SK-N-SH (cell line): ENCODE measurements around the gene PLTP. TPM values are rescaled to one million over a fixed set of nuclear protein-coding genes. Genes with fewer than 3 reads are reported as not detected.

Source experiments
- CTCF ChIA-PET: fragments of 300-600, 350-600 bp; formaldehyde crosslinking; extraction: SDS; loops from one replicate; lab custom pipeline; 2021; lab: Yijun Ruan, JAX
- POLR2A ChIA-PET: fragments of 350-600 bp; sonication (Branson Sonifier 250); formaldehyde crosslinking; extraction: SDS; loops from one replicate; lab custom pipeline; 2020; ENCODE audit warnings: antibody characterized with exemption, inconsistent platforms; lab: Yijun Ruan, JAX
- DNase-seq: peaks from one replicate; pipeline ENCODE4 v3.0.0; 2012
- H2AFZ ChIP-seq: fragments of 200-600 bp; sonication (generic); 2 replicates; pipeline ENCODE4 v1.8.1; 2016; ENCODE audit warnings: antibody characterized with exemption, mild to moderate bottlenecking, low read depth
- H3F3A ChIP-seq: fragments of 200-600 bp; sonication (generic); replicated peaks from 2 replicates; pipeline ENCODE3; 2016; ENCODE audit warnings: antibody characterized with exemption, mild to moderate bottlenecking; ENCODE audit not compliant: insufficient read depth
- H3K27ac ChIP-seq, 2 experiments: fragments of 200-500 bp in 1 of 2; fragments of 200-600 bp in 1 of 2; sonication (Bioruptor generic) in 1 of 2; sonication (generic), shearing (Covaris generic) in 1 of 2; 2 replicates each; pipeline versions ENCODE4 v1.5.1 to v1.6.1; 2014 to 2016; ENCODE audit warnings: low read depth in 2 of 2, inconsistent platforms in 1 of 2, low read length in 1 of 2, mild to moderate bottlenecking in 1 of 2, mixed read lengths in 1 of 2
- H3K27me3 ChIP-seq: fragments of 200-600 bp; sonication (generic), shearing (Covaris generic); 2 replicates; pipeline ENCODE4 v1.6.1; 2016; ENCODE audit warnings: mixed run types; ENCODE audit not compliant: insufficient read depth
- H3K36me3 ChIP-seq, 2 experiments: fragments of 200-500 bp in 1 of 2; fragments of 200-600 bp in 1 of 2; sonication (Bioruptor generic) in 1 of 2; sonication (generic) in 1 of 2; replicated peaks in 1 of 2; 2 replicates each; pipeline versions ENCODE3 to v1.5.1; 2014 to 2016; ENCODE audit warnings: low read length in 1 of 2, mild to moderate bottlenecking in 1 of 2; ENCODE audit not compliant: insufficient read depth in 2 of 2, control insufficient read depth in 1 of 2
- H3K4me1 ChIP-seq, 2 experiments: fragments of 200-500 bp in 1 of 2; fragments of 200-600 bp in 1 of 2; sonication (Bioruptor generic) in 1 of 2; sonication (generic), shearing (Covaris generic) in 1 of 2; 2 replicates each; pipeline versions ENCODE4 v1.5.1 to v1.6.1; 2014 to 2016; ENCODE audit warnings: low read depth in 1 of 2, low read length in 1 of 2, mixed run types in 1 of 2; ENCODE audit not compliant: insufficient read depth in 2 of 2, control insufficient read depth in 1 of 2
- H3K4me2 ChIP-seq: fragments of 200-600 bp; sonication (generic), shearing (Covaris generic); 2 replicates; pipeline ENCODE4 v1.6.1; 2017; ENCODE audit warnings: mixed run types
- H3K4me3 ChIP-seq, 2 experiments: fragments of 200-500 bp in 1 of 2; fragments of 200-600 bp in 1 of 2; sonication (Bioruptor generic) in 1 of 2; sonication (generic), shearing (Covaris generic) in 1 of 2; 2 replicates each; pipeline versions ENCODE4 v1.5.1 to v1.8.1; 2014 to 2016; ENCODE audit warnings: low read depth in 2 of 2, inconsistent platforms in 1 of 2, low read length in 1 of 2, mild to moderate bottlenecking in 1 of 2, mixed read lengths in 1 of 2, moderate library complexity in 1 of 2
- H3K79me2 ChIP-seq: fragments of 200-600 bp; sonication (generic); 2 replicates; pipeline ENCODE4 v1.8.1; 2017; ENCODE audit warnings: mild to moderate bottlenecking; ENCODE audit not compliant: insufficient read depth
- H3K9ac ChIP-seq: fragments of 200-600 bp; sonication (generic); 2 replicates; pipeline ENCODE4 v1.6.1; 2017; ENCODE audit warnings: mixed run types
- H3K9me2 ChIP-seq: fragments of 200-600 bp; sonication (generic); 2 replicates; pipeline ENCODE4 v1.6.1; 2017; ENCODE audit warnings: mixed run types
- H3K9me3 ChIP-seq: fragments of 200-600 bp; sonication (generic); 2 replicates; pipeline ENCODE4 v1.6.1; 2017; ENCODE audit warnings: mixed run types, mild to moderate bottlenecking, moderate library complexity
- H4K20me1 ChIP-seq: fragments of 200-600 bp; sonication (generic); 2 replicates; pipeline ENCODE4 v1.6.1; 2017; ENCODE audit warnings: mild to moderate bottlenecking, mixed run types; ENCODE audit not compliant: insufficient read depth
- ELF1 ChIP-seq: IDR thresholded peaks from 2 replicates; pipeline ENCODE4 v1.4.0; 2012
- EP300 ChIP-seq, 2 experiments: IDR thresholded peaks; 2 replicates each; pipeline versions ENCODE4 v1.4.0 to v1.6.1; 2012; ENCODE audit warnings: borderline replicate concordance in 1 of 2, low read depth in 1 of 2, low read length in 1 of 2
- EZH2phosphoT487 ChIP-seq: fragments of 200-600 bp; sonication (generic); IDR thresholded peaks from 2 replicates; pipeline ENCODE4 v1.6.1; 2017; ENCODE audit warnings: low read depth, mixed run types, mild to moderate bottlenecking, antibody characterized with exemption, moderate library complexity, borderline replicate concordance
- FOSL2 ChIP-seq: IDR thresholded peaks from 2 replicates; pipeline ENCODE4 v1.4.0; 2012; ENCODE audit warnings: low read depth, mild to moderate bottlenecking, moderate library complexity, borderline replicate concordance
- FOXJ3 ChIP-seq: sonication (generic); formaldehyde crosslinking; IDR thresholded peaks from 2 replicates; pipeline ENCODE4 v1.5.1; 2020; ENCODE audit warnings: mild to moderate bottlenecking, missing genetic modification reagents
- GABPA ChIP-seq: IDR thresholded peaks from 2 replicates; pipeline ENCODE4 v1.4.0; 2012; ENCODE audit warnings: low read depth, mild to moderate bottlenecking
- GATA2 ChIP-seq: sonication (generic); formaldehyde crosslinking; IDR thresholded peaks from 2 replicates; pipeline ENCODE4 v1.5.0; 2020; ENCODE audit warnings: mild to moderate bottlenecking, missing genetic modification reagents
- IRF3 ChIP-seq: fragments of 150-350 bp; IDR thresholded peaks from 2 replicates; pipeline ENCODE4 v1.6.1; 2016; ENCODE audit warnings: mild to moderate bottlenecking, low read depth, low read length
- JUND ChIP-seq: IDR thresholded peaks from 2 replicates; pipeline ENCODE4 v1.4.0; 2012
- MAX ChIP-seq: IDR thresholded peaks from 2 replicates; pipeline ENCODE4 v1.4.0; 2012; ENCODE audit warnings: low read depth
- MXI1 ChIP-seq: IDR thresholded peaks from 2 replicates; pipeline ENCODE4 v1.6.1; 2012; ENCODE audit warnings: mild to moderate bottlenecking, low read depth, low read length, improper control_type of control experiment
- POLR2AphosphoS5 ChIP-seq: IDR thresholded peaks from 2 replicates; pipeline ENCODE4 v1.6.1; 2012; ENCODE audit warnings: low read depth, low read length
- RFX5 ChIP-seq: IDR thresholded peaks from 2 replicates; pipeline ENCODE4 v1.6.1; 2012; ENCODE audit warnings: mild to moderate bottlenecking, improper control_type of control experiment, low read length
- RXRA ChIP-seq: IDR thresholded peaks from 2 replicates; pipeline ENCODE4 v1.4.0; 2012; ENCODE audit warnings: low read depth, mild to moderate bottlenecking, borderline replicate concordance
- SIN3A ChIP-seq: IDR thresholded peaks from 2 replicates; pipeline ENCODE4 v1.6.1; 2012; ENCODE audit warnings: low read depth, mild to moderate bottlenecking, low read length, moderate library complexity, borderline replicate concordance
- SMC3 ChIP-seq: IDR thresholded peaks from 2 replicates; pipeline ENCODE4 v1.6.1; 2012; ENCODE audit warnings: low read depth, low read length, improper control_type of control experiment
- TCF12 ChIP-seq: IDR thresholded peaks from 2 replicates; pipeline ENCODE4 v1.4.0; 2012
- TEAD4 ChIP-seq: IDR thresholded peaks from 2 replicates; pipeline ENCODE4 v1.4.0; 2012; ENCODE audit warnings: mild to moderate bottlenecking, borderline replicate concordance; ENCODE audit not compliant: insufficient read depth
- USF1 ChIP-seq: IDR thresholded peaks from 2 replicates; pipeline ENCODE4 v1.4.0; 2012; ENCODE audit warnings: low read depth, borderline replicate concordance
- USF2 ChIP-seq: fragments of 150-350 bp; IDR thresholded peaks from 2 replicates; pipeline ENCODE4 v1.6.1; 2017; ENCODE audit warnings: antibody characterized with exemption, low read length, low read depth, borderline replicate concordance
- ZBTB33 ChIP-seq: IDR thresholded peaks from 2 replicates; pipeline ENCODE4 v1.4.0; 2012; ENCODE audit warnings: low read depth, borderline replicate concordance
- WGBS: methylation state at CpG from one replicate; pipeline ENCODE4 v1.1.6; 2017; ENCODE audit warnings: low lambda C conversion rate; 5-methylcytosine and 5-hydroxymethylcytosine counted together
- polyA plus RNA-seq, 3 experiments: library from polyadenylated mRNA; depleted of rRNA; stranded (reverse); fragments of >200 nt; gene quantifications; 2 replicates each; pipeline ENCODE4 v1.2.3, GENCODE V29; 2012

Gene PLTP
- polyA plus RNA-seq, 1 of the 3 experiments (the other 2 are of a cell fraction) = 154 TPM

GRCh38 chr20:45921337-45922189 is 9.6 kb upstream of the PLTP start (continued):
- no peak for TF ChIP-seq EP300 (IDR thresholded peaks at IDR 0.05; ENCODE audit: borderline replicate concordance in 1 of 2, low read depth in 1 of 2, low read length in 1 of 2)
- TF ChIP-seq EZH2phosphoT487 = no peak
- TF ChIP-seq GATA2 (CRISPR knock-in tag) = no peak
- TF ChIP-seq, all 33 proteins: peak for 0

- H3K9me3 ChIP-seq = no peaks in the 10 kb centered on the region
- H3K4me1 ChIP-seq = peaks cover 0 to 12% of the 10 kb centered on the region in 2 experiments; a peak in 1 of 4 replicates
- 78% methylated on average over 9 of the region's 9 CpGs for WGBS
- no peaks in the 10 kb centered on the region for H3K79me2 ChIP-seq
- peak overlapping the region; percentile 58; the same call in 1 of the 2 replicates for H3K4me2 ChIP-seq
- H3K36me3 ChIP-seq = no peaks in the 10 kb centered on the region
- no peak overlapping the region for H3K4me3 ChIP-seq
- no peaks in the 10 kb centered on the region for H4K20me1 ChIP-seq
- H3K9ac ChIP-seq = no peak overlapping the region
- TF ChIP-seq USF2 = no peak
- no peak for TF ChIP-seq TCF12
- TF ChIP-seq MXI1 = no peak
- no peak for TF ChIP-seq POLR2AphosphoS5
- no peak for TF ChIP-seq GABPA
- TF ChIP-seq MAX = no peak
- no peak for TF ChIP-seq RXRA
- TF ChIP-seq GATA2 (CRISPR knock-in tag) = no peak
- no peak for TF ChIP-seq ZBTB33
- TF ChIP-seq FOSL2 = no peak
- no peak for TF ChIP-seq ELF1
- TF ChIP-seq JUND = no peak
- no peak for TF ChIP-seq SMC3
- no peak for TF ChIP-seq TEAD4
- TF ChIP-seq IRF3 = no peak
- no peak for TF ChIP-seq USF1
- TF ChIP-seq RFX5 = no peak
- TF ChIP-seq SIN3A = no peak
- no peak for TF ChIP-seq EZH2phosphoT487
- TF ChIP-seq FOXJ3 = no peak
- H3K27me3 ChIP-seq = no peaks in the 10 kb centered on the region
- no peak overlapping the region for H2AFZ ChIP-seq
- POLR2A ChIA-PET = interaction anchor here (0.6 to 3.3 kb wide), 5 partner anchors 9 to 41 kb away, joined by 3 to 34 read pairs (median 3); partner anchors contain the start of genes PCIF1 and PLTP
- peaks cover 5% of the 10 kb centered on the region for H3F3A ChIP-seq
- no peak for DNase-seq
- peak overlapping the region; percentile 40 to 71; a peak in 3 of 4 replicates for H3K27ac ChIP-seq
- no peaks in the 10 kb centered on the region for H3K9me2 ChIP-seq
- CTCF ChIA-PET = interaction anchor here (1.5 to 2.6 kb wide), 3 partner anchors 13 to 49 kb away, joined by 5 to 10 read pairs (median 8); partner anchors contain the start of genes CTSA and NEURL2
Observed at GRCh38 chr20:45920462-45921336, 8.7 kb upstream of the PLTP start.
